SK-N-SH (cell line): Measurements from ENCODE around the gene OR10T2.

Experiments
- GATA2 ChIP-seq: sonication (generic); formaldehyde crosslinking; IDR thresholded peaks from 2 replicates; pipeline ENCODE4 v1.5.0; 2020; ENCODE audit warnings: mild to moderate bottlenecking, missing genetic modification reagents
- MEF2A ChIP-seq: IDR thresholded peaks from 2 replicates; pipeline ENCODE4 v1.4.0; 2012; ENCODE audit warnings: low read depth, borderline replicate concordance
- NFIC ChIP-seq: IDR thresholded peaks from 2 replicates; pipeline ENCODE4 v1.4.0; 2012; ENCODE audit warnings: borderline replicate concordance
- POLR2AphosphoS5 ChIP-seq: IDR thresholded peaks from 2 replicates; pipeline ENCODE4 v1.6.1; 2012; ENCODE audit warnings: low read depth, low read length
- RAD21 ChIP-seq: IDR thresholded peaks from 2 replicates; pipeline ENCODE4 v1.6.1; 2012; ENCODE audit warnings: mild to moderate bottlenecking, low read length
- RCOR1 ChIP-seq: fragments of 150-350 bp; IDR thresholded peaks from 2 replicates; pipeline ENCODE4 v1.6.1; 2017; ENCODE audit warnings: antibody characterized with exemption, low read length
- TEAD4 ChIP-seq: IDR thresholded peaks from 2 replicates; pipeline ENCODE4 v1.4.0; 2012; ENCODE audit warnings: mild to moderate bottlenecking, borderline replicate concordance; ENCODE audit not compliant: insufficient read depth
- TF ChIP-seq, protein P1 (sequence below): fragments of 200-600 bp; sonication (generic); IDR thresholded peaks from 2 replicates; pipeline ENCODE4 v1.6.1; 2017; ENCODE audit warnings: antibody characterized with exemption, mild to moderate bottlenecking, moderate library complexity

- TF ChIP-seq NFIC (no peak), RAD21 (no peak), POLR2AphosphoS5 (no peak), RCOR1 (no peak), TEAD4 (no peak), MEF2A (no peak), GATA2 (CRISPR knock-in tag) (no peak)
- TF ChIP-seq, protein P1, sequence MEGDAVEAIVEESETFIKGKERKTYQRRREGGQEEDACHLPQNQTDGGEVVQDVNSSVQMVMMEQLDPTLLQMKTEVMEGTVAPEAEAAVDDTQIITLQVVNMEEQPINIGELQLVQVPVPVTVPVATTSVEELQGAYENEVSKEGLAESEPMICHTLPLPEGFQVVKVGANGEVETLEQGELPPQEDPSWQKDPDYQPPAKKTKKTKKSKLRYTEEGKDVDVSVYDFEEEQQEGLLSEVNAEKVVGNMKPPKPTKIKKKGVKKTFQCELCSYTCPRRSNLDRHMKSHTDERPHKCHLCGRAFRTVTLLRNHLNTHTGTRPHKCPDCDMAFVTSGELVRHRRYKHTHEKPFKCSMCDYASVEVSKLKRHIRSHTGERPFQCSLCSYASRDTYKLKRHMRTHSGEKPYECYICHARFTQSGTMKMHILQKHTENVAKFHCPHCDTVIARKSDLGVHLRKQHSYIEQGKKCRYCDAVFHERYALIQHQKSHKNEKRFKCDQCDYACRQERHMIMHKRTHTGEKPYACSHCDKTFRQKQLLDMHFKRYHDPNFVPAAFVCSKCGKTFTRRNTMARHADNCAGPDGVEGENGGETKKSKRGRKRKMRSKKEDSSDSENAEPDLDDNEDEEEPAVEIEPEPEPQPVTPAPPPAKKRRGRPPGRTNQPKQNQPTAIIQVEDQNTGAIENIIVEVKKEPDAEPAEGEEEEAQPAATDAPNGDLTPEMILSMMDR, result no peak
These were observed 1.6 kb upstream of the OR10T2 start for GRCh38 chr1:158400871-158401270.
